CD4-positive, alpha-beta T cell treated with Interleukin-2 at 100 ng/mL for 4 hours (primary cell): Measurements from ENCODE around the gene ANKRD23.
"Not testable (repeated sequence)": the region's sequence is repeated elsewhere in the genome, so short reads cannot be mapped to it uniquely, and the experiment has no call there.

Source experiments
- DNase-seq: peaks from one replicate; pipeline ENCODE4 v3.0.0-alpha.2; 2020; ENCODE audit warnings: low spot score

ANKRD23 gene

DNA sequence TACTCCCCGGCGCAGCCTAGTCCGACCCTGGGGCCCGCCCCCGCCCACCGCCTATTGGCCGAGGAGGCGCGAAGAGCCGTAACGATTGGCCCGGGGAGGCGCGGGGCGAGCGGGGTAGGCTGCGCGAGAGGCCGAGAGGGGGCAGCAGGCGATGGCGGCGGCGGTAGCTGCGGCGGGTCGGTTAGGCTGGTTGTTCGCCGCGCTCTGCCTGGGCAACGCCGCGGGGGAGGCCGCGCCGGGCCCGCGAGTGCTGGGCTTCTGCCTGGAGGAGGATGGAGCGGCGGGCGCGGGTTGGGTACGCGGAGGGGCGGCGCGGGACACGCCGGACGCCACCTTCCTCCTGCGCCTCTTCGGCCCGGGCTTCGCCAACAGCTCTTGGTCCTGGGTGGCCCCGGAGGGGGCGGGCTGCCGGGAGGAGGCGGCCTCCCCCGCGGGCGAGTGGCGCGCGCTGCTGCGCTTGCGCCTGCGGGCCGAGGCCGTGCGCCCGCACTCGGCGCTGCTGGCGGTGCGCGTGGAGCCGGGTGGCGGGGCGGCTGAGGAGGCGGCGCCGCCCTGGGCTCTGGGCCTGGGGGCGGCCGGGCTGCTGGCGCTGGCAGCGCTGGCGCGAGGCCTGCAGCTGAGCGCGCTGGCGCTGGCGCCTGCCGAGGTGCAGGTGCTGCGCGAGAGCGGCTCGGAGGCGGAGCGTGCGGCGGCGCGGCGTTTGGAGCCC lies 27.5 kb downstream of the ANKRD23 start, which contains the start of gene CNNM3:
Gene CNNM3 (plus strand): TSS at position 142 of the 709 bp plus-strand sequence. CDS start 10 bp downstream, at position 152.
- DNase-seq, result peak; percentile 96

DNA sequence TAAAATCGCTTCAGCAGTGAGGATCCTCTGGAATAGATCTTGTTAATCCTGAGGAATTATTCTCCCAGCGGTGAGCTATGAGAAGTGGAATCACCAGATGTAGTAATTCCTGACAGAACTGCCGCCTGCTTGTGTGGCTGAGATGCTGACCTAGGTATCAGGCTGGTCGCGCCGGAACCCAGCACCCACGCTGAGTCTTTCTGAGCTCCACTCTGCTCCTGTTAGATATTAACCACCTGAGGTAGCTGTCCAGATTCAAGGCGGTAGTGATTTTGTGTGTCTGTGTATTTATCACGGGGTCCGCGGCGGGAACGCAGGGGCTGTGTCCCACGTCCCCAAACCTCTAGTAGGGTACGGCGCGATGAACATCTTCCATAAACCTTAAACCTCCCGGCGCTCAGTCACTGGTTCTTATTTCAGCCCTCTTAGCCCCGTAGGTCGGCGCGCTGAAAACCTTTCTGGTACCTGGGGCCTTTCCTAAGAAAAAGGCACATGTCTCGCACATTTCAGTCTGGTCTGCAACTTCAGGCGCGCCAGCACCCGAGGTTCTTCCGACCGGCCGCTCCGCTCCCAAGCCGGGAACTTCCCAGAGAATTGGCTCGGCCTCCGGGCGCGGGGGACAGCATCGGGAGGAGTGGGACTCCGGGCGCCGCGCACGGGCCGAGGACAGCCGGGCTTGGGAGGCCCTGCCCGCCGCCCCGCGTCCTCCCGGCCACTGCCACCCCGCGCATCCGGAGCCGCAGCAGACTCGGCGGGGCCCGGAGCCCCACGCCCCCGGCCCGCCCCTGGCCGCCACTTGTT lies 28.3 kb downstream of the ANKRD23 start:
- peak; percentile 35 for DNase-seq

DNA sequence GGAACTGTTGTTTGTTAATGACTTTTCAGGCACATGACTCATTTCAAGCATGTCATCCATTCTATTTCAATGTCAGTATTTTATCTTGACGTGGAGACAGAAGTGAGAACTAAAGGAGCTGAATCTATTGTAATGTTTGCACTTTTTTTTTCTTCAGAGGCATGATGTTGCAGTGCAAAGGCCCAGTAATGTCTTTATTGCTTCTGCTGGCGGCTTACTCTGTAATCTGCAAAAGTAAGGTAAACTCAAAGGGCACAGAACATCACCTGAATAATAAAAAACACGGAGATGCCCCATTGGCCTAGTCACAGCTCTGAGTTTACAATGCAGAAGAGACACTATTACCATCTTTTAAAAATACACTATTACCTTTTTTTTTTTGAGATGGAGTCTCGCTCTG lies 30.2 kb downstream of the ANKRD23 start:
- DNase-seq, result no peak

DNA sequence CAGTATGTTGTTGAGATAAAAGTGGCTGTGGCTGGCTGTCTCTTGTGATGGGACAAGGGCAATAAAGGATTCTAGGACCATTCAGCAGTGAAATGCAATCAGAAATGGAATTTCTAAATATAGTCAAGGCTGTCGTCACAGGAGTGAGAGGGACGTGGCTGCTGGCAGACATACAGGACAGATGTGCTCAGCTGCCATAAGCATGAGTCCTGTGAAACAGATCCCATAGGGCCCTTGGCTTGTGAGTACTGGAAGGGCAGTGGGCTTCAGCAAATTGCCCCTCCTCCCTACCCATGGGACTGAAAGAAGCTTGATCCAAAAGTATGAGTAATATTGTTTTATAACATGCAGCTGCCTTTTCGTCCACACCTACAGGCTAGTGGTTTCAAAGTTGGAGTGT lies 31.9 kb downstream of the ANKRD23 start:
- DNase-seq, result no peak

DNA sequence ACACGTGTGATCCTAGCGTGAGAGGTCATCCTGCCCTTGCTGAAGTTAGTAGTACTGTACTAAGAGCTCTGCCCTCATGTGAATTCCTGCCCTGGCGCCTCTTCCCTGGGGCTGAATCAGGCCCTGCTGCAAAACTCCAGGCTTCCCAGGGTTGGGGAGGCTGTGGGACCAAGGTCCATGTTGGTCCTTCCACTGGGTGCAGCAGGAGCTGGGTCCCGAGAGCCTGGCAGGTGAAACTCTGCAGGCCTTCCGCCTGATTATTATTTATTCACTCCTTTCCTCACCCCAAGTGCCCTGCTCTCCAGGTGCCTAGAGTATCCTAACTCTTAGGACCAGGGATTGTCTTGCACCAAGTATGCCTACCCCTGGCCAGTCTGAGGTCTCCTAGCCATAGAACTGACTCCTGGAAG lies 33.0 kb downstream of the ANKRD23 start:
- DNase-seq, result no peak

DNA sequence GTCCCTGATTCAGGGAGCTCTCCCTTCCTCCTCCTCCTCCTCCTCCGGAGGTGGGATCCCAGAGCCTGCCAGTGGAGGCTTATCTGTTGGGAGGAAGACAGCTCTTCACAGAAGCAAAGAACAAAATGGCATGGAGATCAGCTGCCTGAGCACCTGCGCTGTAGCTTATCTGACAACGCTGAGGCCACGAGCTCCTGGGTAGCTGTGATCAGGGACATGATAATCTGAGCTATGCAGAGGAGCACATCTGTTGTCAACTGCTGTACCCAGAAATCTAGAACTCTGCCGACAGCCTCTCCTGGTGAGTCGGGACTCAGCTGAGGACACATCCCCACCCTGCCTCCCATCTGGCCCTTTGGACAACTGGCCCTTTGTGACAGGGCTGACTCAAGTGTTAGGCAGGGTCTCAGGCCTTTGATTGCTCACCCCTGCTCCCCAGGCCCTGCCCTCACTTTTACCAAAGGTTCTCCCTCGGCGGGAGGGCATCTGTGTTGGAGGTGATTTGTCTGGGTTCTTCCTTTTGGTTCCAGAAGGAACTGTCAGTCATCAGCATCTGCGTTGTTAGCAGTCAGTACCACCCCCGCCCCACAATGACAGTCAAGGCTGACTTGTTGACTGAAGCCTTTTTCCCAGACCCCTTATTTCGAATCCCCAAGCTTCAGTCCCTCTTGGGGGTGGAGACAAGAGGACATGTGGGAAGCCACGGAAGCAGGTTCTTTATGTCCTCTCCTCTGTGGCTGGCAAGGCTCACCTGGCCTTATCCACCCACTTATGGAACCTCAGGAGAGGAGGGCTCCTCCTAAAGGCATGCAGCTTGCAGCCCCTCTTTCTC lies 33.7 kb downstream of the ANKRD23 start:
- no peak for DNase-seq

DNA sequence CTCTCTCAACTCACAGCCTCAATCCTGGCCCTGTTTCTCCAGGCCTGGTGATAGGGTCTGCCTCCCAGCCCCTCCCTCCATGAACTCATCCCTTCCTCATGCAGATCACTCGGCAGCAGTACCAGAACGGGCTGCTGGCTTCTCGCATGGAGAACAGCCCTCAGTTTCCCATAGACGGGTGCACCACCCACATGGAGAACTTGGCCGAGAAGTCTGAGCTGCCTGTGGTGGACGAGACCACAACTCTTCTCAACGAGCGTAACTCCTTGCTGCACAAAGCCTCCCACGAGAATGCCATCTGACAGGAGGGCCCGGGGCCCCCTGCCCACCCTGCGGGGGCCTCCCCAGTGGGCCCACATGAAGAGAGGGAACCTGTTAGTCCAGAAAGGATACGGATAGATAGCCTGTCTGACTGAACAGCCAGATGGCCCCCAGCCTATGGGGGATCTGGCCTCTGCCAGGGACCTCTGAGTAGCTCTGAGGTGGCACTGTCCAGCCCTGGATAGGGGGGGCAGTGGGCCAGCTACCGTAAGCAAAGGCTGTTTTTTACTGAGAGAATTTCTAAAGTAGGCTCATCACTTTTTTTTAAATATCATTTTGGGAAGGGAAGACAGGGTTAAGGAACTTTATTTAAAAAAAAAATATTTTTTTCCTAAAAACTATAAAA lies 34.5 kb downstream of the ANKRD23 start:
- DNase-seq, result no peak

DNA sequence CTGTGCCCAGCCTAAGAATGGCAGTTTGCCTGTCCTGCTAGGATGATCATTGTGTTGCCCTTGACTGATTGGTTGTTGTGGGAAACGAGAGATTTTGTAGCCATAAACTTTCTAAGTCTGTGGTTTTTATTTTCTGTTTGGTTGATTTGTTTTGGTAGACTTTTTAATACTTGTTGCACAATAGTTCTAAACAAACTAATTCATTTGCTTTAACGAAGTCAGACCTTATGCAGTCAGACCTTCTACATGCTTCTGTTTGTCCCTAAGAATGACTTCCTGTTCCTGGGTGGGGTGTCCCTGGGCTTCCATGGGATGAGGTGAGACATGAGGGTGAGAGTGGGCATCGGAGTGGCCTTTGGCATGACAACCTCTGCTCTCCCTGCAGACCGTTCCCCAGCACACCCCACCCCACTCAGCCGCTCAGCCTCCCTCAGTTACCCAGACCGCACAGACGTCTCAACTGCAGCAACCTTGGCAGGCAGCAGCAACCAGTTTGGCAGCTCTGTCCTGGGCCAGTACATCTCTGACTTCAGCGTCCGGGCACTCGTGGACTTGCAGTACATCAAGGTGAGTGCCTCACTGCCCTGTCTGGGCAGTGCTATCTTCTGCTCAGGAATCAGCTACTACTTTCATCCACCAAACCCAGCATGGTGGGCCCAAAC lies 35.5 kb downstream of the ANKRD23 start:
- no peak for DNase-seq

DNA sequence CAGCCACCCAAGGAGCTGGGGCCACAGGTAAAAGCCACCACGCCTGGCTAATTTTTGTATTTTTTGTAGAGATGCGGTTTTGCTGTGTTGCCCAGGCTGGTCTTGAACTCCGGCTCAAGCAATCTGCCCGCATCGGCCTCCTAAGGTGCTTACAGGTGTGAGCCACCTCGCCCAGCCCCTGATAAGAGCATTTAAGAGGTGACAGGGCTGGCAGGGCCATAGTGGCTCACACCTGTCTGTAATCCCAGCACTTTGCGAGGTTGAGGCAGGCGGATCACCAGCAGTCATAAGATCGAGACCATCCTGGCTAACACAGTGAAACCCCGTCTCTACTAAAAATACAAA lies 36.7 kb downstream of the ANKRD23 start:
- no peak for DNase-seq

DNA sequence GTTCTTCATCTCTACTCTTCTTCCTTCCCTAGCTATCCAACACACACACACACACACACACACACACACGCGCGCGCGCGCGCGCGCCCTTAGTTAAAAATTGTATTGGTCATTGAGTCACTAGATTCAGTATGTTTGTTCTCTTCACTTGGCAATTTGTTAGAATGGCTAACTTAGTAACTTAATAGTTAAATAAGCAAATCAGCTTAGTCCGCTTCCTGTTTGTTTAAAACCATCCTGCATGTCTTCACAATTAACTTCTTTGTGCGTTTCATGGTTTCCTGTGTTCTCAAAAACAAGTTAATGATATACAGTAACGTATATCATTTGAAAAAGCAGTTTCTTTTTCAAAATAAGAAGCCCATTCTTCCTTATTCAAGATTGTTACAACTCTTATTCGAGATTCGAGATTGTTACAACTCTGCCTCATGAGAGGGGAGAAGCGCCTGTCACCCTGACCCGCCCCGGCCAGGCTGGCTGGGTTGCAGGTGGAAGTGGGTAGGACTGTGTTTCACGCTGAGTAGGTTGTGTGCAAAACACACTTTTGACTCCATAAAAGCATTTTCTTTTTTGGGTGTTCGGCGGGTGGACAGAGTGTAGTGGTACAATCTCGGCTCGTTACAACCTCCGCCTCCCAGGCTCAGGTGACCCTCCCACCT lies 37.2 kb downstream of the ANKRD23 start:
- DNase-seq, result peak; percentile 47

DNA sequence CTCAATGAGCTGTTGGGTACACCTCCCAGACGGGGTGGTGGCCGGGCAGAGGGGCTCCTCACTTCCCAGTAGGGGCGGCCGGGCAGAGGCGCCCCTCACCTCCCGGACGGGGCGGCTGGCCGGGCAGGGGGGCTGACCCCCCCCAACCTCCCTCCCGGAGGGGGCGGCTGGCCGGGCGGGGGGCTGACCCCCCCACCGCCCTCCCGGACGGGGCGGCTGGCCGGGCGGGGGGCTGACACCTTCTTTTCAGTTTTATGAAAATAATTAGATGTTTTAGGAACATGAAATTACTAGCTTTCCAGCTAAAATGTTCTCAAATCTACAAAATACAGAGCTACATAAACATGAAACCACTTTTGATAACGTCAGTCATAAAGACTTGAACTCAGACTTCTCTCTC lies 37.9 kb downstream of the ANKRD23 start:
- DNase-seq, result not testable (repeated sequence)

DNA sequence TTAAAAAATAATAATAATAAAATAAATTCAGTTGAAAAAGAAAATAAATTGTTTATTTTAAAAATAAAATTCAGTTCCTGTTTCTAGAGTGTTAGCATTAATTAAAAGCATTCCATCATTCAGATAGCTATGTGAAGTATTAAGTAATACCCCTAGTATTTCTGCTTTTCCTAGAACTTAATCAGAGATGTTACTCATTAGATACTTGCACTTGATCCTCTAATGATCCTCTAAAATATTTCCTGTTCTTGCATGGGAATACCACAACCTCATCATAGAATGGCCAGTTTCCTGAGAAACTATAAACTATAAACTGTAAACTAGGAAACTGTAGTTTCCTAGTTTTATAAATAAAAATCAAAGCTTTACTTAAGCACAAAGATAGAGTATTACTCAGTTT lies 38.8 kb downstream of the ANKRD23 start:
- no peak for DNase-seq

DNA sequence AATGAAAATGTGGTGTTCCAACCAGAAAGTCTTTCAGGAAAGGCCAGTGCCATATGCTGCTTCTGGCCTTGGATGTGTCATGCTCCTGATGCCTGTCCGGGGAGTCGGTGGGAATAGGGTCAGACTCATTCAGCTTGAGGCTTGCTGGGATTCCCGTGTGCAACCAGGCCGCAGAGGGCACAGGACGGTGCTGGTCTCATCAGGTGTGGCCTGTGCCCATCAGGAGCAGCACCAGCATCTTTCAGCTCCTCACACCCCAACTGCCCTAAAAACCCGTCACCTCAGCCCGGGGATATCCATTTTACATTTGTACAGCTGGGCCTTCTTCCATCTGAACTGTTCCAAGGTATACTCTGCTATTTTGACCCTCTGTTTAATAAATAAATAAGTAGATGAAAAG lies 41.1 kb downstream of the ANKRD23 start:
- DNase-seq, result no peak

DNA sequence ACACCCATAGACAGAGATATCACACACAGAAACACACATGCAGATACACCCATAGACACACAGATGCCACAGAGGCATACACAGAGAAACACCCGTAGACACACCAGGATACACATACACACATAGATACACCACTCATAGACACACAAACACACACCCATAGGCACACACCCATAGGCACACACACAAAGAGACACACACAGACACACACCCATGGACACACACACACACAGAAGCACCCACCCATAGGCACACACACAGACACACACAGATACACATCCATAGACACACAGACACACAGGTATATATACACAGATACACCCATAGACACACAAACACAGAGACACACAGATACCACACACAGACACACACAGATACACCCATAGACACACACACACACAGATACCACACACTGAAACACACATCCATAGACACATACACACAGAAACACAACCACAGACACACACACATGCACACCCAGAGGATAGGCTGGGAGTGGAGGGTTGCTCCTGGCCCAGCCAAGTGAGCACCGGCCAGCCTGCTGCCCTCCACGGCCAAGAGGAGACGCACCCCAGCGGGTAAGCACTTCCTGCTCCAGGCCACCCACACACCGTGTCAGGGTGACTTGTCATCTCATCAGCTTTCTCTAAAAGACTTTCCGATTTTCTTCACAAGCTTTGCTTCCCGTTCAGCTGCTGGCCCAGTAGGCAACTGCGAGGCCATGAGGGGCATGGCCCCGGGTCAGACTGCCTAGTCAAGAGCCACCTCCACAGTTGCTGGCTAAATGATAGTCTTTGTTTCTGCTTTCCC lies 41.8 kb downstream of the ANKRD23 start:
- peak; percentile 30 for DNase-seq

DNA sequence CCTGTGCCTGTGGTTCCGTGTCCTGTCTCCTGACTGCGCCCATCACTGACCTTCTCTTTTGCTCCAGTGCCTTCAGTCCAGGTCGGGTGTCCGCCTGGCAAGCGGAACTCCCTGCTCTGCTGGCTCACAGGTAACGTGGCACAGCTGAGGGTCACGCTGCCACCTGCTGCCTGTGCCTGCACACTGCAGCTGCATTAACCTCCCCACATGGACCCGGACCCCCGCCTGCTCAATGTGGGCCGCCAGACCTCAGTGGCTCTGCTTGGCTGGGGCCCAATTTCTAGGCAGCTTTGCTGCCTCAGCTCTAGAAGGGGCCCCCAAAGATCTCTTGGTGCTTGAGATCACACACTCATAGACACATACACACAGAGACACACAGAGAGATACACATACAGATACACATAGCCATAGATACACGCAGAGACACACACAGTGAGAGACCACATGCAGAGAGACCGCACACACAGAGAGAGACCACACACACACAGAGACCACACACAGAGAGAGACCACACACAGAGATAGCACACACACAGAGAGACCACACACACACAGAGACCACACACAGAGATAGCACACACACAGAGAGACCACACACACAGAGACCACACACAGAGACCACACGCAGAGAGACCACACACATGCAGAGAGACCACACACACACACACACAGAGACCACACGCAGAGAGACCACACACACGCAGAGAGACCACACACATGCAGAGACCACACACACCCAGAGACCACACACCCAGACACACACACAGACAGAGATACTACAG lies 42.6 kb downstream of the ANKRD23 start:
- DNase-seq, result peak; percentile 72

DNA sequence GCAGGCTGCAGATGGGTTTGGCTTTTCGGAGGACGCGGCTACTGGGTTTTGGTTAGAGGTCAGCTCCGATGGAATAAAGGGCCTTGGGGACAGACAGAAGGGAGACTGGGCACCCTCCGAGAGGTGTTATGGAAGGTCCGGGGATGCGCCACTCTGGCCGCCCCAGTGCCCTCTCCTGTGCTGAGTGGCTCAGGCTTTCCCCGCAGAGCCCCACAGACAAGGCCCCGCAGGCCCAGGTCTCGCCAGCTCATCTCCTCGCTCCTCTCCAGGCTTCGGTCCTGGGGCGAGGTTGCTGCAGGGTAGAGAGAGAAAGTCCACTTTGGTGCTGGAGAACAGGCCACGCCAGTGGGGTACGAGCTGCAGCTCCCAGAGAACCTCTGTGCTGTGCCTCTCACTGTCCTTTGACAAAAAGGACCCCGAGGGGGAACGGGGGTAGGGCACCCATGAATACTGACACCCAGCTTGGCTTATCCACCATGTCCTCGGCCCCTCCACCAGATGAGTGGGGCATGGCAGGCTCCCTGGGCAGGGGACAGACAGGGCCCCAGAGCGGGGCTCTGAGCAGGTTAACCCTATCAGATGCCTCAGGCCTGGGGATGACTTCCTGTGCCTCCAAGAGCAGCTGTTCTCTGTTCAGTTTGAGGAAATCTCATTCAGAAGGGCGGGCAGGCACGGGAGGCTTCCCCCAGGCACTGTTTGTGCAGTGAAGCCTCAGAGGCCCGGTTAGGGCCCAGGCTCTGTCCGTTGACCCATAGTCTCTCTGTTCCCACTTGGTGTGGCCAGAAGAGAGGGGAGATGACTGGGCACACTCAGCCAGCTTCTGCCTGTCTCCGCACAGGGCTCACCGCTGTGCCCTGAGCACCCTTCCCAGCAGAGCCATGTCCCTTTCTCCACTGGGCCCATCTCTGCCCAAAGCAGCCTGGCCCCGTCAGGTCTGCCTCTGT lies 43.5 kb downstream of the ANKRD23 start:
- DNase-seq, result no peak

DNA sequence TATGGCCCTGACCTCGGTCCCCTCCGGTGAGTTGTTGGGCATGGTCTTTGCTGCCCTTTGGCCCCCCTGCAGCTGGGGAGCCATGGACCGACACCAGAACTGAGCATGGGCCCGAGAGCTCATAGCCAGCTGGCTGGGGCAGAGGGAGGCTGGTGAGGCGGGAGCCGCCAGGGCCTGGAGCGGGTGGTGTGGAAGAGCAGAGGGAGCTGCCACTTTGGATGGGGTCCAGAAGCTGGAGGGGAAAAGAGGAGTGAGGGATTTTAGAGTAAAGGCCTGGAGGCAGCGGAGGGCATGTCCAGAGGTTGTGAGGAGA lies 44.2 kb downstream of the ANKRD23 start:
- DNase-seq, result no peak
